Heart right ventricle (tissue), 16 donors: Measurements from ENCODE around the gene RTKN2. TPM values are rescaled to one million over a fixed set of nuclear protein-coding genes. Genes with fewer than 3 reads are reported as not detected.
A peak's percentile ranks its signal among the peaks of the same experiment; 100 is the strongest.

Experiments
- ATAC-seq, 8 donors: fragments of 200-7000 bp; cut with Tn5 transposase; one replicate each; pipeline ENCODE4 v1.9.1; 2020; ENCODE audit warnings: mild to moderate bottlenecking in 8 of 8, moderate library complexity in 8 of 8, moderate number of reproducible peaks in 1 of 8
- DNase-seq, 2 donors: peaks; one replicate each; pipeline ENCODE4 v3.0.0-alpha.2; 2020
- H3K27ac ChIP-seq, 10 donors: fragments of 200-600 bp; sonication (generic) in 2 of 10; one replicate each; pipeline versions ENCODE4 v1.5.0 to v1.8.0; 2020 to 2022; ENCODE audit warnings: mild to moderate bottlenecking in 3 of 10
- H3K27me3 ChIP-seq, 7 donors: fragments of 200-600 bp; one replicate each; pipeline ENCODE4 v1.8.0; 2021 to 2022; ENCODE audit warnings: mild to moderate bottlenecking in 2 of 7
- H3K36me3 ChIP-seq, 9 donors: fragments of 200-600 bp; sonication (generic) in 1 of 9; one replicate each; pipeline versions ENCODE4 v1.5.0 to v1.8.0; 2020 to 2022; ENCODE audit warnings: mild to moderate bottlenecking in 2 of 9
- H3K4me1 ChIP-seq, 9 donors: fragments of 200-600 bp; sonication (generic) in 1 of 9; one replicate each; pipeline versions ENCODE4 v1.5.0 to v1.8.0; 2020 to 2022; ENCODE audit warnings: mild to moderate bottlenecking in 4 of 9
- H3K4me3 ChIP-seq, 10 donors: fragments of 200-600 bp; sonication (generic) in 2 of 10; one replicate each; pipeline versions ENCODE4 v1.5.0 to v1.8.0; 2020 to 2022; ENCODE audit warnings: mild to moderate bottlenecking in 7 of 10, moderate library complexity in 2 of 10
- H3K9me3 ChIP-seq, 11 donors: fragments of 200-600 bp in 10 of 11; sonication (generic) in 2 of 11; one replicate each; pipeline versions ENCODE4 v1.5.0 to v1.8.0; 2013 to 2022; ENCODE audit warnings: mild to moderate bottlenecking in 2 of 11, control low read depth in 1 of 11, moderate library complexity in 1 of 11
- CTCF ChIP-seq, 9 donors: fragments of 200-600 bp; sonication (generic) in 2 of 9; IDR thresholded peaks; one replicate each; pipeline versions ENCODE4 v1.5.0 to v1.8.0; 2021 to 2022; ENCODE audit warnings: antibody characterized with exemption in 9 of 9, mild to moderate bottlenecking in 5 of 9, moderate library complexity in 1 of 9
- WGBS, 2 donors: extraction: QIAGEN DNeasy Blood & Tissue Kit; methylation state at CpG; one replicate each; pipeline ENCODE4 v1.1.7; 2013; ENCODE audit warnings: inconsistent platforms in 1 of 2; 5-methylcytosine and 5-hydroxymethylcytosine counted together
- intact Hi-C, 10 donors: fragments of 100-400 bp; cut with DNase I; formaldehyde crosslinking; loops; one replicate each; pipeline versions ENCODE4 v1.11.1 to v1.14.2; 2022
- polyA plus RNA-seq, 2 donors: library from polyadenylated mRNA; stranded (reverse); fragments of 200-250 nt; gene quantifications; one replicate each; pipeline ENCODE4 v1.2.3, GENCODE V29; 2013
- total RNA-seq, 10 donors: library from RNA; stranded (reverse); fragmentation: NEBNext Ultra II Directional in 3 of 10; extraction: Animal tissue kit (Norgen Biotek cat#: 25700) in 3 of 10; gene quantifications; one replicate each; pipeline versions ENCODE4 v1.2.1 to v1.2.4, GENCODE V29; 2021 to 2023
- donor health status: Arrhythmogenic right ventricular cardiomyopathy.
- donor health status: ischemic (EF 13 %, LVEDD 7.1; RV severe dilation, severe dysfunction).
- donor health status: healthy with polysubstance abuse.
- donor health status: DM: no; HTN: yes; CAD: no.
- donor health status: DM: no; HTN: no; CAD: no.
- donor health status: ischemic (EF 25% LVEDD 6.9; RV normal size, moderate dysfunction).
- donor health status: ischemic (EF 25% LVEDD 5.7; RV mildly dilated, moderate dysfunction).
- donor health status: healthy.
- donor health status: DM: yes; HTN: yes; CAD: no.
- donor health status: Ischemic cardiomyopathy.
- donor health status: ischemic (EF 35%, LVEDD 5.7; RV mildly dilated, moderate dysfunction).
- donor health status: nonischemic (EF 11% LVEDD 7.7; RV severe dilation, severe dysfunction).
- donor health status: DM: yes; HTN: yes; CAD: no.
- donor health status: PGD.
- donor health status: ischemic (EF 29% LVEDD 5.4; RV normal size, mild dysfunction).
- donor health status: nonischemic (EF 23%, LVEDD 6.1; RV moderate dilation, normal function).

The RTKN2 gene
- total and polyA plus RNA-seq, 12 donors: 0.01 to 0.30 (median 0.14) TPM; not detected in 4

DNA sequence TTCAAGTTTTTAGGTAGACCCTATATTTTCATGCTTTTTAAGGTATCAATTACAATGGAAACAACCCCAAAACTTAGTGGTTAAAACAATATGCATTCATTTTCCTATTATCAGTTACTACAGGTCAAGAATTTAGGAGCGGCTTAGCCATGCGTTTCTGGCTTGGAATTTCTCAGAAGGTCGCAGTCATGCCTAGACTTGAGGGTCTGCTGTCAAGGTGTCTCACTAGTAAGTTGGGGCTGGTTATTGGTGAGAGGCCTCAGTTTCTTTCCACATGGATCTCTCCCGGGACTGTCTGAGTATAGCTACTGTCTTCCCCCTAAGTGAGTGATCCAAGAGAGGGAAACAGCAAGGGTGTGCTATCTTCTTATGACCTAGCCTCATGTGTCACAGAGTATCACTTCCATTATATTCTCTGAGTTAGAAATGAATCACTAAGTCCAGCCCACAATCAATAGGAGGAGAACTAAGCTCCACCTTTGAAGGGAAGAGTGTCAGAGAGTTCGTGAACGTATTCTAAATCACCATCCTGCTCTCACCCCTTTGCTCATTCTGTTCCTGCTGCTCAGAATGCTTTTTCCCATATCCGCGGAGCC is 80.5 kb downstream of the RTKN2 start:
- H3K27me3 ChIP-seq: no peaks in the 10 kb centered on the region
- H3K27ac ChIP-seq: no peak overlapping the region
- no peak for TF ChIP-seq CTCF (IDR thresholded peaks at IDR 0.05)
- no peaks in the 10 kb centered on the region for H3K36me3 ChIP-seq
- ATAC-seq: no peak
- WGBS, 2 donors: 97 to 99% methylated on average over 8 of the region's 8 CpGs
- intact Hi-C loops: no loop called here
- no peak overlapping the region for H3K4me3 ChIP-seq
- no peaks in the 10 kb centered on the region for H3K9me3 ChIP-seq
- peaks cover 0 to 13% (median 0%) of the 10 kb centered on the region in 9 donors for H3K4me1 ChIP-seq
- DNase-seq: no peak

- ATAC-seq: peak in 4 of 8 donors; percentile 35 to 67 (median 40)
- Histone ChIP-seq H3K4me1 (peaks cover 0 to 13% (median 0%) of the 10 kb centered on the region in 9 donors), H3K4me3 (no peak overlapping the region), H3K27ac (peak overlapping the region in 2 of 10 donors; percentile 34 to 39), H3K9me3 (no peaks in the 10 kb centered on the region), H3K27me3 (no peaks in the 10 kb centered on the region), H3K36me3 (no peaks in the 10 kb centered on the region)
- 55 to 68% methylated on average over 2 of the region's 2 CpGs for WGBS, 2 donors
- no peak for DNase-seq
- TF ChIP-seq CTCF (IDR thresholded peaks at IDR 0.05): no peak
- intact Hi-C loops: no loop called here
These were observed 81.5 kb downstream of the RTKN2 start for GRCh38 chr10:62186999-62187675.

DNA sequence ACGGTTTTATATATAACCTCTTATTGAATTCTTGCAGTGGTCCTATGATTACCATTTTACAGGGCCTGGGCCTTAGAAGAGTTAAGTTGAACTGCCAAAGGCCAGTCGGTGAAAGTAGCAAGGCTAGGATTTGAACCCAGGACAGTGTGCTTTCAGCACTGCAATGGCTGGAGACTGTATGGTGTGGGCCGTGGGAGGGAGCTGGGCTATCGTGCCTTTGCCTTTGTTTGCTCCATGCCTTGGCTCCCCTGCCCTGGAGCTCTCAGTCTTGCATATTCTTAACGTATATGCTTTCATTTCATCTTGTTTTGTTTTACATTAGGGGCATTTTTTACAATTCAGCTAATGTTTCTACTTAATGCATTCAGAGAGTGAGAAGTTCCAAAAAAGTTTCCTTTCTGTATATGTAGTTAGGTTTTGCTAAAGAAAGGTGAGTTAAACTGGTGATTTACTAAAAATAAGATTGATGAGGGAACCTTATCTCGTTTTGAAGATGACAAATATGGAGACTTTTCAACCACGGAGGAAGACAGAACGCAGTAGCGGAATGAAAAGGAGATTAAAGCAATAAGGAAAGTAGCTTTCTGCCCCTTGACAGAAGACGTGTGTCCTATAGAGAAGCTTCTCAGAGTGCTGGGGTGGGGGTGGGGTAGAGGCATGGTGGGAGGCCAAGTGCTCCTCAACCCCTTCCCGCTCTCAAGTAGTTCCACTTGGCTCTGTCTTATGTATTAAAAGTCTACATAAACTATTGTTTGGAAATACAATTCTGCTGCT is 82.5 kb downstream of the RTKN2 start:
- H3K4me1 ChIP-seq: peaks cover 0 to 13% (median 0%) of the 10 kb centered on the region in 9 donors

More for the DNA sequence above, 82.5 kb downstream of the RTKN2 start:
- Histone ChIP-seq H3K36me3 (no peaks in the 10 kb centered on the region), H3K27ac (peak overlapping the region in 1 of 10 donors; percentile 39), H3K27me3 (no peaks in the 10 kb centered on the region), H3K4me3 (no peak overlapping the region), H3K9me3 (peaks cover 0 to 2% (median 0%) of the 10 kb centered on the region in 11 donors)
- WGBS, 2 donors: 80 to 81% methylated on average over 11 of the region's 11 CpGs
- TF ChIP-seq CTCF (IDR thresholded peaks at IDR 0.05): no peak
- intact Hi-C loops: no loop called here
- no peak for DNase-seq
- ATAC-seq: no peak
